HG03460 (cell line): ENCODE results near the gene SH3D19.
"Not testable (repeated sequence)": the region's sequence is repeated elsewhere in the genome, so short reads cannot be mapped to it uniquely, and the experiment has no call there.

Source experiments
- ATAC-seq: cut with Tn5 transposase; IDR thresholded peaks from one replicate; pipeline ENCODE4 v1.9.1; 2021; ENCODE audit not compliant: unreplicated experiment

The SH3D19 gene

DNA sequence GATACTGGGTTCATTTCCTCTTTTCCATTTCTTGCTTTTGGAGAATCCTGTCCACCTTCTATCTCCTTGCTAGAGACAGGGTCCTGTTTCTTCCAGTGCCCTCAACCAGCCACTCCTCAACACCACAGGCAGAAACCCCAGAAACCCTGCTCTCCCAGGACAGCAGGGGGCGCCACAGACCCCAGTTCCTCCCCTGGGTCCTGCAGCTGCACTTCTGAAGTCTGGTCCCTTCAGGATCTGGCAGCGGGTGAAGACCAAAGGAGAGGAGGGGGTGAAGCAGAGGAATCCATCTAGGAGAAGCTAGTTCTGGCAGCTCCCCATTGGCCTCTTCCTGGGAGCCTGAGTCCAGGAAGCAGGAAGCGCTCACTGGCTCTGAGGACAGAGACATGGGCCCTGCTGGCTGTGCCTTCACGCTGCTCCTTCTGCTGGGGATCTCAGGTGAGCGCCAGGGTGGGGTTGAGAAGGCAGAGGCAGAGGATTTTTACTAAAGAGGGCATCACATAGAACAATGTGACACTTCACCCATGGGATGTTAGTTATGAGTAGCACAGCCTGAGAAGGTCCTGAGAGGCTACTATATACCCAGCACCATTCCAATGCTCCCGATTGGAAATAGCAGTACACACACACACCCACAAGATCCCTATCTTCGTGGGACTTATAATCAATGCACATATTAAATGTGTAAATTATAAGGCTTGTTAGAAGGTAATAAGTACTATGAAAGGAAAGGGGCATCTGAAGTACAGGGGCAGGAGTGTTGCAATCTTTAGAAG lies 48.4 kb downstream of the SH3D19 start, which contains the start of gene PRSS48:
Gene PRSS48, plus strand, starts transcription at position 375 of the 776 bp plus-strand sequence. Its CDS starts 12 bp downstream, at position 387.
- no peak for ATAC-seq

DNA sequence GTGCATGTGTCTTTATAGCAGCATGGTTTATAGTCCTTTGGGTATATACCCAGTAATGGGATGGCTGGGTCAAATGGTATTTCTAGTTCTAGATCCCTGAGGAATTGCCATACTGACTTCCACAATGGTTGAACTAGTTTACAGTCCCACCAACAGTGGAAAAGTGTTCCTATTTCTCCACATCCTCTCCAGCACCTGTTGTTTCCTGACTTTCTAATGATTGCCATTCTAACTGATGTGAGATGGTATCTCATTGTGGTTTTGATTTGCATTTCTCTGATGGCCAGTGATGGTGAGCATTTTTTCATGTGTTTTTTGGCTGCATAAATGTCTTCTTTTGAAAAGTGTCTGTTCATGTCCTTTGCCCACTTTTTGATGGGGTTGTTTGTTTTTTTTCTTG lies 56.5 kb downstream of the SH3D19 start:
- not testable (repeated sequence) for ATAC-seq

DNA sequence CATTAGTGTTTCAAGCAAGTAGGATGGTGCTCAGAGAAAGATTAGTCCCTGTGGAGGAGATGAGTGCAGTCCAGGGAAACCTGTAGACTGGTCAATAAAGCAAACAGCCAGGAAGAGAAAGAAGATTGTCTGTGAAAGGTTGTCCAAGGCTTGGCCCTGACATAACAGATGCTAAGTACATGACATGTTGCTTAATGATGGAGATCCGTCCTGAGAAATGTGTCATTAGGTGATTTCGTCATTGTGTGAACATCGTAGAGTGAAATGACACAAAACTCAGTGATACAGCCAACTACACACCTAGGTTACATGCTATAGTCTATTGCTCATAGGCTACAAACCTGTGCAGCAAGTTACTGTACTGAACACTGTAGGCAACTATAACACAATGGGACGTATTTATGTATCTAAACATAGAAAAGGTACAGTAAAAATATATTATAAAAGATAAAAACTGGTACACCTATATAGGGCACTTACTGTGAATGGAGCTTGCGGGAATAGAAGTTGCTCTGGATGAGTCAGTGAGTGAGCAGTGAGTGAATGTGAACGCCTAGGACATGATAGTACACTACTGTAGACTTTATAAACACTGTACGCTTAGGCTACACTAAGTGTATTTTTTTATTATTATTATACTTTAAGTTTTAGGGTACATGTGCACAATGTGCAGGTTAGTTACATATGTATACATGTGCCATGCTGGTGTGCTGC lies 57.4 kb downstream of the SH3D19 start:
- ATAC-seq: no peak

DNA sequence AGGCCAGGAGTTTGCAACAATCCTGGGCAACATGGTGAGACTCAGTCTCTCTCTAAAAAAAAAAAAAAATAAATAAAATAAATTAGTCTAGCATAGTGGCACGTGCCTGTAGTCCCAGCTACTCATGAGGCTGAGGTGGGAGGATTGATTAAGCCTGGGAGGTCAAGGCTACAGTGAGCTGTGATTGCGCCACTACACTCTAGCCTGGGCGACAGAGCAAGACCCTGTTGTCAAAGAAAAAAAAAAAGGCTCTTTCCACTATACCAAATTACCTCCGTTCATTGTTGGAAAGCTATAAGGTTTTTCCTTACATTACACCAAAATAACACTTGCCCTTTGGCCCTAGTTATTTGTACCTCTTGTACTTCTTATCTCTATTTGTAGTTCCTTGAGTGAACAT lies 58.3 kb downstream of the SH3D19 start:
- ATAC-seq: no peak

DNA sequence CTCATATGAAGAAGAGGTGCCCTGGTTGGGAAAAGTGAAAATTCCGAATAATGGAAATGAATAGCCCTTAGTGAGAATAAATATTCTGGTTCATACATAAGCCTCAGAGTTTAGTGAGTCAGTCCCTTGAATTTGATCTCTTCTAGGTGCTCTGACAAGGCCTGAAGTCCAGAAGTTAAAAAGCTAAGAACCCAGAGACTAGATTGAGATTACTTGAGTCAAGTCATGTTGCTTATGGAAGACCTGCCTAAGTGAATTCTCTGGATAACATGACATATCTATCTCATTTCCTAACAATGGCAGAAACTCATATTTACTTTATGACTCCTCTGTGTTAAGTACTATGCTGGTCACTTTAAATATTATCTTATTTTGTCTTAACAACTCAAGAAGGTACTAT lies 58.9 kb downstream of the SH3D19 start:
- no peak for ATAC-seq

- no peak for ATAC-seq
Observed at GRCh38 chr4:151263455-151263854, 62.0 kb downstream of the SH3D19 start.

- ATAC-seq: no peak
Observed at GRCh38 chr4:151260526-151260925, 64.9 kb downstream of the SH3D19 start.

DNA sequence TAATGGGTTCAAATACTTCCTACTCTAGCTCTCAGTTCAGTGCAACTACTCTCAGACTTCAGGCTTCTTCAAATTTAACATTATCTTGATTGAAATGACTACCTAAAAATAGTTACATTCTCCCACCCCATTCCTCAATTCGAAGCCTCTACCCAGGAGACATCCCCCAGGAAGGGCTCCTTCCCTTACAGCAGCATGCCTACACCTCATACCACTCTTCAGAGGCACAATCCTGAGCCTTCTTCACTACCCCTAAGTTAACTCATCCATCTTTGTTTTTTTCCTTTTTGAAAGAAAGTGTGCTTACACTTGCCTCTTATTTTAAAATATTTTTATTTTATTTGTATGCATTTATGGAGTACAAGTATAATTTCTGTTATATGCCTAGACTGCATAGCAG lies 65.7 kb downstream of the SH3D19 start:
- no peak for ATAC-seq

- no peak for ATAC-seq
Observed at GRCh38 chr4:151257704-151258103, 67.7 kb downstream of the SH3D19 start.

DNA sequence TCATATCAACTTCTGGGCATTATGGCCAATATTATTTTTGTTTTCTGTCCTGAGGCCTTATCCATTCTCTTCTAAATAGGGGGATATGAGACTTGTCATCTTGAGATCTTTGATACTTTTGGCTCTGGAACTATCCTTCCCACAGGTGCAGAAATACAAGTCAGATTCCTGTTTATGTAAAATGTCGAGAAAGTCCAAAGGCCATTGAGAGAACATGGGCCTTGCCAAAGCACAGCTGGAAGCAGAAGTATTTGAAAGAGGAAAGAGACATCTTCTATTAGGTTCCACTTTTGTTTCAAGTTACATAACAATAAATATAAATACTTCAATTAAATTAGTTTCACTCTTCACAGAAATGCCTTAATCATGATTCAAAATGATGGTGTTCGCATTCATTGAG lies 69.3 kb downstream of the SH3D19 start:
- no peak for ATAC-seq

DNA sequence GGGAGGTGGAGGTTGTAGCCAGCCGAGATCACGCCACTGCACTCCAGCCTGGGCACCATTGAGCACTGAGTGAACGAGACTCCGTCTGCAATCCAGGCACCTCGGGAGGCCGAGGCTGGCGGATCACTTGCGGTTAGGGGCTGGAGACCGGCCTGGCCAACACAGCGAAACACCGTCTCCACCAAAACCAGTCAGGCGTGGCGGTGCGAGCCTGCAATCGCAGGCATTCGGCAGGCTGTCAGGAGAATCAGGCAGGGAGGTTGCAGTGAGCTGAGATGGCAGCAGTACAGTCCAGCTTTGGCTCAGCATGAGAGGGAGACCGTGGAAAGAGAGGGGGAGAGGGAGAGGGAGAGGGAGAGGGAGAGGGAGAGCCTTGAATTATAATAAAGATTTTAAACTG lies 69.7 kb downstream of the SH3D19 start:
- ATAC-seq: not testable (repeated sequence)

DNA sequence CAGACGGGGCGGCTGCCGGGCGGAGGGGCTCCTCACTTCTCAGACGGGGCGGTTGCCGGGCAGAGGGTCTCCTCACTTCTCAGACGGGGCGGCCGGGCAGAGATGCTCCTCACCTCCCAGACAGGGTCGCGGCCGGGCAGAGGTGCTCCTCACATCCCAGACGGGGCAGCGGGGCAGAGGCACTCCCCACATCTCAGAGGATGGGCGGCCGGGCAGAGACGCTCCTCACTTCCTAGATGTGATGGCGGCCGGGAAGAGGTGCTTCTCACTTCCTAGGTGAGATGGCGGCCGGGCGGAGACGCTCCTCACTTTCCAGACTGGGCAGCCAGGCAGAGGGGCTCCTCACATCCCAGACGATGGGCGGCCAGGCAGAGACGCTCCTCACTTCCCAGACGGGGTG lies 70.2 kb downstream of the SH3D19 start:
- ATAC-seq: not testable (repeated sequence)

GRCh38 chr4:151251603-151252304 lies 73.7 kb downstream of the SH3D19 start:
- ATAC-seq: no peak

GRCh38 chr4:151250706-151251105 lies 74.7 kb downstream of the SH3D19 start:
- no peak for ATAC-seq

DNA sequence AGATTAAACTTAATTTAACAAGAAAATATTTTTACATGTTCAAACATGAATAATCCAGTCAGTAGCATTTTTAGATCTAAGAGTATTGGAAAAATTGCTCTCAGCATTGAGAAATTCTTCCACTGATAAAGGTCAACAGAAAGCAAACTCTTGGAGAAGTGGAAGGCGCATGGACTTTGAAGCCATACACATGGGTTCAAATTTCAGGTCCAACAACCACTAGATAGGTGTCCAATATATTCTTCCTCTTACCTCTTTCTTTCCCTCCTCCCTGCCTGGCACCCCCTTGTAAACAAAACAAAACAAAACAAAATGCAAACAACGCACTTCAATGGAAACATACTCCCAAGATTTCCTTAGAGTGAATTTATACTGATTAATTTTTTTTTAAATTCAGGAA lies 76.9 kb downstream of the SH3D19 start:
- ATAC-seq: no peak

- no peak for ATAC-seq
Observed at GRCh38 chr4:151247395-151247794, 78.0 kb downstream of the SH3D19 start.

GRCh38 chr4:151246742-151247141 lies 78.7 kb downstream of the SH3D19 start:
- no peak for ATAC-seq

DNA sequence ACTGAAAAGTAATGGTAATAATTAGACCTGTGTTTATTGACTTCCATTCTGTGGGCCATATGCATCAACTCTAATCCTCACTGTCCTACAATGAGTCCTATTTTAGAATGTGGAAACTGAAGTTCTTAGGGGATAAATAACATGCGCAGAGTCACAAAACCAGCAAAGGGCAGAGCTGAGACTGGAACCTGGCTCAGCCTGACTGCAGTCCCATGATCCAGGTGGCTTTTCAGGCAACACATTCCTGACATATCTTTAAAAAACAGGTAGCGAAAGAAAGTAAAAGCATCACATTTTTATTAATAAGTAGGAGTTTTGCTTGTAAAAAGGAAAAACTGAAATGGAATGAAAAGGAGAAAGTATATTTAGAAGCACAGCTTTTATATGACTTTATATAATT lies 83.1 kb downstream of the SH3D19 start:
- no peak for ATAC-seq

- ATAC-seq: no peak
Observed at GRCh38 chr4:151239608-151240007, 85.8 kb downstream of the SH3D19 start.

DNA sequence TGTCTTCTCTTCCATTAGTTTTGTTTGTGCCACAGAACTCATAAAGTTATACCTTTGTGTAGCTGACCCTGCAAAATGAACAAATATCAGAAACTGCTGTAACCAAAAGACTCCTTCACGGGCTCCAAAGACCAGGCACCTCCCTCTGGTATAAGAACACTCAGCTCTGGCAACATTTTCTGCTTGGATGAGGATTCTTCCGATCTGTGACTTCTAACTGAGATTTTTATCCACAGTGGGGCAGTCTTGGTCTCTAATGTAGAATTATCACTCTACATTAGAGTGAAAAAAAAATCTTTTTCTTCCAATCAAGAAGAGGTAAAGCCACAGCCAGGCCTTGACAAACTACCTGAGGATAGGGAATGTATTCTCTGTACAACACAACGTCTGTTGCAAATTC lies 86.9 kb downstream of the SH3D19 start:
- no peak for ATAC-seq

GRCh38 chr4:151236036-151236435 lies 89.4 kb downstream of the SH3D19 start:
- ATAC-seq: no peak

DNA sequence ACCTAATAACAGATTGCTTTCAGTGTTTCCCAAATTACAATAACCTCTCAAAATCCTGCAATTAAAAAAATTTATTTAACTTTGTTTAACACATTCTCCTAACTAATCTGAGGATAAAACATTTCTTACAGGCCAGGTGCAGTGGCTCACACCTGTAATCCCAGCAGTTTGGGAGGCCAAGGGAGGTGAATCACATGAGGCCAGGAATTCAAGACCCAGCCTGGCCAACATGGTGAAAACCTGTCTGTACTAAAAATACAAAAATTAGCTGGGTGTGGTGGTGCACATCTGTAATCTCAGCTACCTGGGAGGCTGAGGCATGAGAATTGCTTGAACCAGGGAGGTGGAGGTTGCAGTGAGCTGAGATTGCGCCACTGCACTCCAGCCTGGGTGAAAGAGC lies 90.0 kb downstream of the SH3D19 start:
- not testable (repeated sequence) for ATAC-seq
